H1 (cell line): Measurements from ENCODE around the gene NBPF1. TPM values are rescaled to one million over a fixed set of nuclear protein-coding genes. Genes with fewer than 3 reads are reported as not detected.
"Not testable (repeated sequence)": the region's sequence is repeated elsewhere in the genome, so short reads cannot be mapped to it uniquely, and the experiment has no call there.

Experiments used
- CTCF ChIA-PET: fragments of 300-600 bp; sonication (Branson Sonifier 250); formaldehyde crosslinking; loops from one replicate; lab custom pipeline; 2021; ENCODE audit not compliant: partially characterized antibody; lab: Charles Lee
- POLR2A ChIA-PET: fragments of 300-600 bp; sonication (Branson Sonifier 250); formaldehyde crosslinking; loops from one replicate; lab custom pipeline; 2021; ENCODE audit warnings: inconsistent platforms; ENCODE audit not compliant: partially characterized antibody; lab: Charles Lee
- DNase-seq, 2 experiments: peaks; one replicate each; pipeline versions ENCODE4 v3.0.0 to v3.0.0-alpha.2; 2010 to 2022; ENCODE audit warnings: low spot score in 2 of 2, low read depth in 1 of 2, mixed read lengths in 1 of 2
- FAIRE-seq: peaks from 2 replicates; lab custom pipeline; 2011; peaks lifted over from hg19 to GRCh38; lab: Jason Lieb, UNC
- H2AFZ ChIP-seq: 2 replicates; pipeline ENCODE4 v1.8.1; 2012; ENCODE audit warnings: low read length, inconsistent platforms
- H2AK5ac ChIP-seq: 2 replicates; pipeline ENCODE4 v1.6.1; 2013; ENCODE audit warnings: low read depth, low read length
- H2BK120ac ChIP-seq: replicated peaks from 2 replicates; pipeline ENCODE3; 2013; ENCODE audit warnings: low read depth, low read length, inconsistent platforms
- H2BK12ac ChIP-seq: 2 replicates; pipeline ENCODE4 v1.6.1; 2013; ENCODE audit warnings: low read depth, low read length
- H2BK15ac ChIP-seq: 2 replicates; pipeline ENCODE4 v1.6.1; 2013; ENCODE audit warnings: low read length
- H2BK20ac ChIP-seq: 2 replicates; pipeline ENCODE4 v1.6.1; 2013; ENCODE audit warnings: low read length
- H2BK5ac ChIP-seq: 2 replicates; pipeline ENCODE4 v1.6.1; 2013; ENCODE audit warnings: low read depth, low read length
- H3K14ac ChIP-seq: 2 replicates; pipeline ENCODE4 v1.6.1; 2013; ENCODE audit warnings: inconsistent platforms; ENCODE audit not compliant: insufficient read length
- H3K18ac ChIP-seq: 2 replicates; pipeline ENCODE4 v1.6.1; 2013; ENCODE audit warnings: low read length; ENCODE audit errors: extremely low read depth
- H3K23ac ChIP-seq: 2 replicates; pipeline ENCODE4 v1.6.1; 2013; ENCODE audit warnings: inconsistent platforms; ENCODE audit not compliant: insufficient read length
- H3K23me2 ChIP-seq: 2 replicates; pipeline ENCODE4 v1.6.1; 2013; ENCODE audit warnings: low read depth, low read length
- H3K27ac ChIP-seq: 2 replicates; pipeline ENCODE4 v1.6.1; 2011; ENCODE audit warnings: low read depth, low read length, inconsistent platforms
- H3K27me3 ChIP-seq, 4 experiments: replicated peaks in 1 of 4; 1 replicate in 1 of 4; 2 replicates in 3 of 4; pipeline versions ENCODE4 v1.6.1 to v1.8.1; 2011 to 2013; ENCODE audit warnings: low read length in 3 of 4, mild to moderate bottlenecking in 3 of 4, inconsistent platforms in 2 of 4, mixed read lengths in 2 of 4, moderate library complexity in 1 of 4; ENCODE audit not compliant: control insufficient read depth in 3 of 4, insufficient read depth in 3 of 4; ENCODE audit errors: extremely low read depth in 1 of 4
- H3K36me3 ChIP-seq, 4 experiments: 2 replicates each; pipeline versions ENCODE4 v1.6.1 to v1.8.1; 2011 to 2013; ENCODE audit warnings: mild to moderate bottlenecking in 4 of 4, low read length in 3 of 4, moderate library complexity in 2 of 4, control low read depth in 1 of 4, inconsistent platforms in 1 of 4; ENCODE audit not compliant: insufficient read depth in 4 of 4, control insufficient read depth in 2 of 4
- H3K4ac ChIP-seq: replicated peaks from 2 replicates; pipeline ENCODE3; 2013; ENCODE audit warnings: low read length, low read depth, mixed read lengths, inconsistent platforms; ENCODE audit not compliant: insufficient read length
- H3K4me1 ChIP-seq, 4 experiments: replicated peaks in 1 of 4; 1 replicate in 1 of 4; 2 replicates in 3 of 4; pipeline versions ENCODE4 v1.6.1 to v1.8.1; 2011 to 2013; ENCODE audit warnings: low read length in 3 of 4, inconsistent platforms in 2 of 4, mixed read lengths in 1 of 4; ENCODE audit not compliant: insufficient read depth in 4 of 4, control insufficient read depth in 3 of 4
- H3K4me2 ChIP-seq, 2 experiments: 2 replicates each; pipeline versions ENCODE4 v1.6.1 to v1.8.1; 2011 to 2013; ENCODE audit warnings: low read depth in 2 of 2, low read length in 2 of 2, control low read depth in 1 of 2, inconsistent platforms in 1 of 2, mild to moderate bottlenecking in 1 of 2; ENCODE audit not compliant: insufficient read depth in 1 of 2
- H3K4me3 ChIP-seq, 4 experiments: fragments of 200-600, 300-600 bp in 1 of 4; sonication (generic), shearing (Covaris generic), sonication (Bioruptor Twin) in 1 of 4; 2 replicates each; pipeline versions ENCODE4 v1.5.1 to v1.8.1; 2011 to 2016; ENCODE audit warnings: low read length in 4 of 4, low read depth in 3 of 4, control low read depth in 2 of 4, inconsistent platforms in 2 of 4, mild to moderate bottlenecking in 2 of 4, mixed read lengths in 1 of 4, moderate library complexity in 1 of 4; ENCODE audit not compliant: insufficient read depth in 2 of 4; ENCODE audit errors: extremely low read depth in 1 of 4
- H3K56ac ChIP-seq: replicated peaks from 2 replicates; pipeline ENCODE3; 2013; ENCODE audit warnings: low read depth, mild to moderate bottlenecking, mixed read lengths, low read length, inconsistent platforms; ENCODE audit not compliant: insufficient read length
- H3K79me1 ChIP-seq: 2 replicates; pipeline ENCODE4 v1.6.1; 2013; ENCODE audit warnings: low read depth, low read length, control low read depth
- H3K79me2 ChIP-seq, 2 experiments: 2 replicates each; pipeline versions ENCODE4 v1.6.1 to v1.8.1; 2012 to 2013; ENCODE audit warnings: low read length in 2 of 2, mild to moderate bottlenecking in 2 of 2, inconsistent platforms in 1 of 2; ENCODE audit not compliant: insufficient read depth in 2 of 2, control insufficient read depth in 1 of 2
- H3K9ac ChIP-seq, 4 experiments: replicated peaks in 1 of 4; 1 replicate in 1 of 4; 2 replicates in 3 of 4; pipeline versions ENCODE4 v1.6.1 to v1.8.1; 2011 to 2013; ENCODE audit warnings: low read depth in 3 of 4, low read length in 3 of 4, control low read depth in 2 of 4, mild to moderate bottlenecking in 2 of 4, moderate library complexity in 2 of 4, inconsistent platforms in 1 of 4; ENCODE audit errors: extremely low read depth in 1 of 4
- H3K9me3 ChIP-seq, 2 experiments: 2 replicates each; pipeline versions ENCODE4 v1.6.1 to v1.8.1; 2012 to 2013; ENCODE audit warnings: mild to moderate bottlenecking in 2 of 2, moderate library complexity in 2 of 2, control low read depth in 1 of 2, inconsistent platforms in 1 of 2, low read depth in 1 of 2, low read length in 1 of 2, mixed read lengths in 1 of 2; ENCODE audit not compliant: insufficient read depth in 2 of 2
- H4K20me1 ChIP-seq, 2 experiments: replicated peaks in 1 of 2; 2 replicates each; pipeline versions ENCODE3 to v1.8.1; 2011 to 2013; ENCODE audit warnings: inconsistent platforms in 2 of 2, low read length in 2 of 2, mild to moderate bottlenecking in 1 of 2; ENCODE audit not compliant: insufficient read depth in 2 of 2, control insufficient read depth in 1 of 2
- H4K5ac ChIP-seq: 2 replicates; pipeline ENCODE4 v1.6.1; 2013; ENCODE audit warnings: low read length, low read depth, mixed read lengths, inconsistent platforms; ENCODE audit not compliant: insufficient read length
- H4K8ac ChIP-seq: 2 replicates; pipeline ENCODE4 v1.8.0; 2013; ENCODE audit warnings: mild to moderate bottlenecking, moderate library complexity, low read length, inconsistent platforms; ENCODE audit not compliant: insufficient read depth; ENCODE audit errors: extremely low read depth
- H4K91ac ChIP-seq: replicated peaks from 2 replicates; pipeline ENCODE3; 2013; ENCODE audit warnings: low read length, mixed read lengths, inconsistent platforms; ENCODE audit not compliant: insufficient read length
- WGBS, 2 experiments: shearing (Covaris generic) in 1 of 2; methylation state at CpG; one replicate each; pipeline versions ENCODE4 v1.1.6 to v1.1.7; 2013 to 2015; ENCODE audit warnings: low lambda C conversion rate in 2 of 2, mixed read lengths in 2 of 2, inconsistent platforms in 1 of 2, low coverage in 1 of 2, missing lambda C conversion rate in 1 of 2; ENCODE audit not compliant: insufficient replicate concordance in 2 of 2, insufficient coverage in 1 of 2, insufficient read length in 1 of 2; ENCODE audit errors: extremely low coverage in 1 of 2, missing lambda C conversion rate in 1 of 2; 5-methylcytosine and 5-hydroxymethylcytosine counted together
- polyA plus RNA-seq, 7 experiments: library from polyadenylated mRNA; depleted of rRNA in 3 of 7; stranded (reverse) in 5 of 7; unstranded in 2 of 7; fragments of >200 nt in 5 of 7; fragments of 200-250 nt in 2 of 7; gene quantifications; 1 replicate in 5 of 7; 2 replicates in 1 of 7; 4 replicates in 1 of 7; pipeline versions ENCODE4 v1.2.1 to v1.2.3, GENCODE V29; 2011 to 2013; ENCODE audit warnings: missing spikeins in 2 of 7, mixed read lengths in 2 of 7
- total RNA-seq: library from RNA; stranded (reverse); fragmentation: NEBNext Ultra II Directional; extraction: Animal tissue kit (Norgen Biotek cat#: 25700); gene quantifications from 2 replicates; pipeline ENCODE4 v1.2.1, GENCODE V29; 2021

Gene NBPF1
- total and polyA plus RNA-seq, 2 of the 8 experiments (the other 6 are each of a cell fraction or from before 2014, with no cell fraction given) = 9.6 to 19.3 TPM

DNA sequence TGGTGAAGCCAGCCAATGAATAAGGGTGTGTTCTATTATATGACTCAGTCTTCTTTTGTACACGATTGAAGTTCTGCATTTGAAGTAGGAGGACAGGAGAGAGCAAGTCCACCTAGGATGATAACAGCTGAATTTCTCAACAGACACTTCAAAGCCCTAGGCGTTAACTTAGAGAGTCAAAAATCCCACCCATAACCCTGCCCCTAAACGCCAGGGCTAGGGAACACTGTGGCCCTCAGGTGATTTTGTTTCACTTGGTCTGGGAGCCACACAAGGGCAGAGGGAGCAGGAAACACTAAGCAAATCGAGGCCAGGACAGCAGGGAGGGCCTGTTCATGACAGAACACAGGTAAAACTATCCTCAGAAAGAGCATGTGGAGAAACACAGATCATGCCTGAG is 52.3 kb downstream of the NBPF1 start:
- H3K79me1 ChIP-seq, H2BK120ac ChIP-seq, H3K9ac ChIP-seq, H3K36me3 ChIP-seq, H3K79me2 ChIP-seq, H4K5ac ChIP-seq, POLR2A ChIA-PET, H3K4me3 ChIP-seq, H2BK12ac ChIP-seq, H3K4ac ChIP-seq, H3K27ac ChIP-seq, H4K20me1 ChIP-seq, FAIRE-seq, H2AK5ac ChIP-seq, H3K4me1 ChIP-seq, H3K56ac ChIP-seq, H2BK5ac ChIP-seq, H2BK20ac ChIP-seq, DNase-seq, H3K23ac ChIP-seq, H2AFZ ChIP-seq, H3K14ac ChIP-seq, H3K18ac ChIP-seq, H2BK15ac ChIP-seq, H3K9me3 ChIP-seq, H4K91ac ChIP-seq, H3K27me3 ChIP-seq, H3K4me2 ChIP-seq, H3K23me2 ChIP-seq, H4K8ac ChIP-seq: not testable (repeated sequence)
- CTCF ChIA-PET = interaction anchor here (1.1 to 1.2 kb wide), 2 partner anchors 48 to 425 kb away, joined by 3 read pairs; no protein-coding TSS in a partner anchor
- WGBS, 2 experiments = 74% methylated on average over 3 of the region's 4 CpGs; no CpG with 5 or more reads in 1 of the 2 experiments

DNA sequence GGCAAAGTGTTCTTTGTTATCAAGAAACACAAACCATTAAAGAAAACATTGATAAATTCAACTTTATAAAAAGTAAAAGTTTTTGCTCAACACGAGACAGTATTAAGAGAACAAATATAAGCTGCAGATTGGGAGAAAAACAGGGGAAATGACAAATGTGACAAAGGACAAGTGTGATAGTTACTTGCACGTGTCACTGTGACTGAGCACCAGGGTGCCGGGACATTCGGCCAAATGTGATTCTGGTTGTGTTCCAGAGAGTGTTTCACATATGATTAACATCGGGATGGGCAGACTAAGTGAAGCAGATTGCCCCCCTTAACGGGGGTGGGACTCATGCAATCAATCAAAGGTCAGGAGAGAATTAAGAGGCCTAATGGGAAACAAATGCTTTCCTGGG is 52.9 kb downstream of the NBPF1 start:
- H4K5ac ChIP-seq, DNase-seq, H3K4me2 ChIP-seq, H3K4me1 ChIP-seq, FAIRE-seq, POLR2A ChIA-PET, H3K79me2 ChIP-seq, H4K91ac ChIP-seq, H3K23ac ChIP-seq, H2BK15ac ChIP-seq, H2BK5ac ChIP-seq, H4K20me1 ChIP-seq, H2BK120ac ChIP-seq, H2AK5ac ChIP-seq, H3K79me1 ChIP-seq, H3K9me3 ChIP-seq, H2BK20ac ChIP-seq, H2AFZ ChIP-seq, H3K4me3 ChIP-seq, H3K56ac ChIP-seq, H3K27me3 ChIP-seq, H2BK12ac ChIP-seq, H3K27ac ChIP-seq, H3K4ac ChIP-seq, H3K23me2 ChIP-seq, H4K8ac ChIP-seq, H3K36me3 ChIP-seq, H3K14ac ChIP-seq, H3K18ac ChIP-seq, H3K9ac ChIP-seq: not testable (repeated sequence)
- 90% methylated on average over 5 of the region's 6 CpGs; no CpG with 5 or more reads in 1 of the 2 experiments for WGBS, 2 experiments
- CTCF ChIA-PET = interaction anchor here (1.0 to 1.1 kb wide), 2 partner anchors 48 to 65 kb away, joined by 3 to 5 read pairs; no protein-coding TSS in a partner anchor
